ENCODE data around the gene ACTL7B.

DNA sequence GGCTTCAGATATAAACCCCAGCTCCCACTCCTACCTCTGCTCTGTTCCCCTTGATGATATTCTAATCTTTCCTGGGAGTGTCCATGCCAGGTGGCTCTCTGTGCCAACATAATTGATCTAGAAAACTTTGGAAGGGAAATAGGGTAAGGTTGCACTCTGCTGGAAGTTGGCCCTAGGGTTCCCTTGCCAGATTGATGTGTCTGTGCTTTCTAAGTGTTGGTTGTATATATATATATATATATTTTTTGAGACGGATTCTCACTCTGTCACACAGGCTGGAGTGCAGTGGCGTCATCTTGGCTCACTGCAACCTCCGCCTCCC lies 23.6 kb downstream of the ACTL7B start:
- TF ChIP-seq, protein P1, sequence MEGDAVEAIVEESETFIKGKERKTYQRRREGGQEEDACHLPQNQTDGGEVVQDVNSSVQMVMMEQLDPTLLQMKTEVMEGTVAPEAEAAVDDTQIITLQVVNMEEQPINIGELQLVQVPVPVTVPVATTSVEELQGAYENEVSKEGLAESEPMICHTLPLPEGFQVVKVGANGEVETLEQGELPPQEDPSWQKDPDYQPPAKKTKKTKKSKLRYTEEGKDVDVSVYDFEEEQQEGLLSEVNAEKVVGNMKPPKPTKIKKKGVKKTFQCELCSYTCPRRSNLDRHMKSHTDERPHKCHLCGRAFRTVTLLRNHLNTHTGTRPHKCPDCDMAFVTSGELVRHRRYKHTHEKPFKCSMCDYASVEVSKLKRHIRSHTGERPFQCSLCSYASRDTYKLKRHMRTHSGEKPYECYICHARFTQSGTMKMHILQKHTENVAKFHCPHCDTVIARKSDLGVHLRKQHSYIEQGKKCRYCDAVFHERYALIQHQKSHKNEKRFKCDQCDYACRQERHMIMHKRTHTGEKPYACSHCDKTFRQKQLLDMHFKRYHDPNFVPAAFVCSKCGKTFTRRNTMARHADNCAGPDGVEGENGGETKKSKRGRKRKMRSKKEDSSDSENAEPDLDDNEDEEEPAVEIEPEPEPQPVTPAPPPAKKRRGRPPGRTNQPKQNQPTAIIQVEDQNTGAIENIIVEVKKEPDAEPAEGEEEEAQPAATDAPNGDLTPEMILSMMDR (conservative IDR thresholded peaks at IDR 0.05), result no peak
- no peak for TF ChIP-seq EZH2 (IDR thresholded peaks at IDR 0.05; ENCODE audit: low read depth)
